SK-N-SH treated with all-trans-retinoic acid at 6 μM for 48 hours (cell line): ENCODE results near the gene SERTAD1.

Experiments
- ATAC-seq: fragments of 200-7000 bp; cut with Tn5 transposase; 3 replicates; pipeline ENCODE4 v1.9.1; 2020; ENCODE audit warnings: mild to moderate bottlenecking, moderate library complexity
- CSDC2 ChIP-seq: fragments of 250-450 bp; sonication (Bioruptor Pico); IDR thresholded peaks from 2 replicates; pipeline ENCODE4 v1.5.0; 2020; ENCODE audit warnings: mild to moderate bottlenecking, moderate library complexity
- ESRRG ChIP-seq: fragments of 250-450 bp; sonication (Bioruptor Pico); IDR thresholded peaks from 2 replicates; pipeline ENCODE4 v1.6.1; 2021; ENCODE audit warnings: mild to moderate bottlenecking
- GLIS3 ChIP-seq: fragments of 250-450 bp; sonication (Bioruptor Pico); IDR thresholded peaks from 2 replicates; pipeline ENCODE4 v1.5.0; 2020; ENCODE audit warnings: mild to moderate bottlenecking, moderate library complexity
- ISL1 ChIP-seq: fragments of 250-450 bp; sonication (Bioruptor Pico); IDR thresholded peaks from 2 replicates; pipeline ENCODE4 v2.1.2; 2022; ENCODE audit warnings: mild to moderate bottlenecking, moderate library complexity
- OSR1 ChIP-seq: fragments of 250-450 bp; sonication (Bioruptor Pico); IDR thresholded peaks from 2 replicates; pipeline ENCODE4 v1.8.0; 2022; ENCODE audit warnings: moderate library complexity, mild to moderate bottlenecking, inconsistent platforms
- RARB ChIP-seq: fragments of 250-450 bp; sonication (Bioruptor Pico); IDR thresholded peaks from 2 replicates; pipeline ENCODE4 v1.8.0; 2021; ENCODE audit warnings: mild to moderate bottlenecking, moderate library complexity
- SNAI2 ChIP-seq: fragments of 250-450 bp; sonication (Bioruptor Pico); IDR thresholded peaks from 2 replicates; pipeline ENCODE4 v1.5.0; 2020; ENCODE audit warnings: mild to moderate bottlenecking, moderate library complexity
- TCF4 ChIP-seq: fragments of 250-450 bp; sonication (Bioruptor Pico); IDR thresholded peaks from 2 replicates; pipeline ENCODE4 v1.8.0; 2021; ENCODE audit warnings: mild to moderate bottlenecking, moderate library complexity, borderline replicate concordance
- TOX ChIP-seq: fragments of 250-450 bp; sonication (Bioruptor Pico); IDR thresholded peaks from 2 replicates; pipeline ENCODE4 v1.8.0; 2021; ENCODE audit warnings: mild to moderate bottlenecking, moderate library complexity, borderline replicate concordance
- ZC3H10 ChIP-seq: fragments of 250-450 bp; sonication (Bioruptor Pico); IDR thresholded peaks from 2 replicates; pipeline ENCODE4 v1.5.1; 2021; ENCODE audit warnings: mild to moderate bottlenecking, moderate library complexity
- ZFP3 ChIP-seq: fragments of 250-450 bp; sonication (Bioruptor Pico); IDR thresholded peaks from 2 replicates; pipeline ENCODE4 v1.5.0; 2020; ENCODE audit warnings: mild to moderate bottlenecking, moderate library complexity
- ZFP30 ChIP-seq: fragments of 450-650 bp; formaldehyde crosslinking; IDR thresholded peaks from 2 replicates; pipeline ENCODE4 v1.5.0; 2022; ENCODE audit warnings: mild to moderate bottlenecking, moderate library complexity
- ZNF565 ChIP-seq: fragments of 450-650 bp; formaldehyde crosslinking; conservative IDR thresholded peaks from 2 replicates; pipeline ENCODE4 v1.5.0; 2020; ENCODE audit warnings: low read depth, mild to moderate bottlenecking, moderate library complexity
- ZNF8 ChIP-seq: fragments of 450-650 bp; formaldehyde crosslinking; IDR thresholded peaks from 2 replicates; pipeline ENCODE4 v1.5.0; 2020; ENCODE audit warnings: mild to moderate bottlenecking, moderate library complexity
- TF ChIP-seq, protein P1 (sequence below): fragments of 250-450 bp; sonication (Bioruptor Pico); IDR thresholded peaks from 2 replicates; pipeline ENCODE4 v1.5.1; 2021; ENCODE audit warnings: mild to moderate bottlenecking, moderate library complexity
- TF ChIP-seq, protein P2 (sequence below): fragments of 250-450 bp; sonication (Bioruptor Pico); IDR thresholded peaks from 2 replicates; pipeline ENCODE4 v1.5.1; 2020; ENCODE audit warnings: low read depth, mild to moderate bottlenecking, moderate library complexity
- TF ChIP-seq, protein P3 (sequence below): fragments of 250-450 bp; sonication (Bioruptor Pico); IDR thresholded peaks from 2 replicates; pipeline ENCODE4 v1.5.0; 2020; ENCODE audit warnings: mild to moderate bottlenecking, moderate library complexity
- TF ChIP-seq, protein P4 (sequence below): fragments of 250-450 bp; sonication (Bioruptor Pico); IDR thresholded peaks from 2 replicates; pipeline ENCODE4 v1.8.0; 2020; ENCODE audit warnings: mild to moderate bottlenecking, moderate library complexity, borderline replicate concordance
- TF ChIP-seq, protein P5 (sequence below): fragments of 250-450 bp; sonication (Bioruptor Pico); IDR thresholded peaks from 2 replicates; pipeline ENCODE4 v1.8.0; 2021; ENCODE audit warnings: low read depth, mild to moderate bottlenecking, moderate library complexity, borderline replicate concordance

SERTAD1 gene

DNA sequence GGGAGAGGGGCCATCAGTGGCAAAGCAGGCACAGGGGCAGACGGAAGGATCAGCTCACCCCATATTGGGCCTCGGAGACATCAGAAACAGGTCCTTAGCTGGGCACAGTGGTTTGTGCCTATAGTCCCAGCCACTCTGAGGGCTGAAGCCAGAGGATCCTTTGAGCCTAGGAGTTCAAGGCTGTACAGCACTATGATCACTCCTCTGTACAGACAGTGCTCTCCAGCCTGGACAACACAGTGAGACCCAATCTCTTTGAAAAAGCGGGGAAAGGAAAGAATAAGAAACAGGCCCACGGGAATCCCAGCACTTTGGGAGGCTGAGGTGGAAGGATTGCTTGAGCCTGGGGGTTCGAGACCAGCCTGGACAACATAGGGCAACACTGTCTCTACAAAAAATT lies 6.0 kb downstream of the SERTAD1 start:
- TF ChIP-seq ZFP3 (no peak), ZFP30 (CRISPR knock-in tag) (no peak), TOX (CRISPR knock-in tag) (no peak)
- no peak for ATAC-seq

DNA sequence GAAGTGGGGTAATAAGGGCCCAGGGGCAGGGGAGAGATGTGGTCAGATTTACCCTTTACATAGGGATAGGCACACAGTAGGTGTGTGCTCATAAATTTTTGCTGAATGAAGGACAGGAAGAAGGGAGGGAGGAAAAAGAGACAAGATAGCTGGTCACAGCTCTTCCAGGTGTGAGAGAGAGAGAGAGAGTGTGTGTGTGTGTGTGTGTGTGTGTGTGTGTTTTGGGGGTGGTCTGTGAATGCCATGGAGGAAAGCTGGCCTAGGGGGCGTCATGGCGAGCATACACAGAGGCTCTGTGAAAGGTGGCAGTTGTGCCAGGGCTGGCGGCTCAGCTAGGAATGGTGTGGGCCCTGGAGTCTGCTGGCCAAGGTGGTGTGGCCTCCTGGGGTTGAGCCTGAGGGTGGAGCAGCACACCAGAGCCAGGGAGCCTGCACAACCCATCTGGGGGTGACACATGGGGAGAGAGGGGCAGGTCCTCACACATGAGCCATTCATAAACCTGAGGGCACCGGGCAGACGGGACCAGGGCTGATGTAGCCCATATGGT lies 6.7 kb downstream of the SERTAD1 start:
- TF ChIP-seq CSDC2 (CRISPR knock-in tag) = no peak
- TF ChIP-seq, protein P1, sequence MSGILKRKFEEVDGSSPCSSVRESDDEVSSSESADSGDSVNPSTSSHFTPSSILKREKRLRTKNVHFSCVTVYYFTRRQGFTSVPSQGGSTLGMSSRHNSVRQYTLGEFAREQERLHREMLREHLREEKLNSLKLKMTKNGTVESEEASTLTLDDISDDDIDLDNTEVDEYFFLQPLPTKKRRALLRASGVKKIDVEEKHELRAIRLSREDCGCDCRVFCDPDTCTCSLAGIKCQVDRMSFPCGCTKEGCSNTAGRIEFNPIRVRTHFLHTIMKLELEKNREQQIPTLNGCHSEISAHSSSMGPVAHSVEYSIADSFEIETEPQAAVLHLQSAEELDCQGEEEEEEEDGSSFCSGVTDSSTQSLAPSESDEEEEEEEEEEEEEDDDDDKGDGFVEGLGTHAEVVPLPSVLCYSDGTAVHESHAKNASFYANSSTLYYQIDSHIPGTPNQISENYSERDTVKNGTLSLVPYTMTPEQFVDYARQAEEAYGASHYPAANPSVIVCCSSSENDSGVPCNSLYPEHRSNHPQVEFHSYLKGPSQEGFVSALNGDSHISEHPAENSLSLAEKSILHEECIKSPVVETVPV (CRISPR knock-in tag) = no peak
- no peak for TF ChIP-seq TCF4 (CRISPR knock-in tag)
- TF ChIP-seq ZNF565 (CRISPR knock-in tag) = no peak
- no peak for TF ChIP-seq ZNF8
- no peak for TF ChIP-seq ZC3H10 (CRISPR knock-in tag)
- TF ChIP-seq, protein P2, sequence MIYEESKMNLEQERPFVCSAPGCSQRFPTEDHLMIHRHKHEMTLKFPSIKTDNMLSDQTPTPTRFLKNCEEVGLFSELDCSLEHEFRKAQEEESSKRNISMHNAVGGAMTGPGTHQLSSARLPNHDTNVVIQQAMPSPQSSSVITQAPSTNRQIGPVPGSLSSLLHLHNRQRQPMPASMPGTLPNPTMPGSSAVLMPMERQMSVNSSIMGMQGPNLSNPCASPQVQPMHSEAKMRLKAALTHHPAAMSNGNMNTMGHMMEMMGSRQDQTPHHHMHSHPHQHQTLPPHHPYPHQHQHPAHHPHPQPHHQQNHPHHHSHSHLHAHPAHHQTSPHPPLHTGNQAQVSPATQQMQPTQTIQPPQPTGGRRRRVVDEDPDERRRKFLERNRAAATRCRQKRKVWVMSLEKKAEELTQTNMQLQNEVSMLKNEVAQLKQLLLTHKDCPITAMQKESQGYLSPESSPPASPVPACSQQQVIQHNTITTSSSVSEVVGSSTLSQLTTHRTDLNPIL = no peak
- TF ChIP-seq RARB (CRISPR knock-in tag) = no peak
- TF ChIP-seq ISL1 = no peak
- TF ChIP-seq ZFP3 = no peak
- TF ChIP-seq, protein P3, sequence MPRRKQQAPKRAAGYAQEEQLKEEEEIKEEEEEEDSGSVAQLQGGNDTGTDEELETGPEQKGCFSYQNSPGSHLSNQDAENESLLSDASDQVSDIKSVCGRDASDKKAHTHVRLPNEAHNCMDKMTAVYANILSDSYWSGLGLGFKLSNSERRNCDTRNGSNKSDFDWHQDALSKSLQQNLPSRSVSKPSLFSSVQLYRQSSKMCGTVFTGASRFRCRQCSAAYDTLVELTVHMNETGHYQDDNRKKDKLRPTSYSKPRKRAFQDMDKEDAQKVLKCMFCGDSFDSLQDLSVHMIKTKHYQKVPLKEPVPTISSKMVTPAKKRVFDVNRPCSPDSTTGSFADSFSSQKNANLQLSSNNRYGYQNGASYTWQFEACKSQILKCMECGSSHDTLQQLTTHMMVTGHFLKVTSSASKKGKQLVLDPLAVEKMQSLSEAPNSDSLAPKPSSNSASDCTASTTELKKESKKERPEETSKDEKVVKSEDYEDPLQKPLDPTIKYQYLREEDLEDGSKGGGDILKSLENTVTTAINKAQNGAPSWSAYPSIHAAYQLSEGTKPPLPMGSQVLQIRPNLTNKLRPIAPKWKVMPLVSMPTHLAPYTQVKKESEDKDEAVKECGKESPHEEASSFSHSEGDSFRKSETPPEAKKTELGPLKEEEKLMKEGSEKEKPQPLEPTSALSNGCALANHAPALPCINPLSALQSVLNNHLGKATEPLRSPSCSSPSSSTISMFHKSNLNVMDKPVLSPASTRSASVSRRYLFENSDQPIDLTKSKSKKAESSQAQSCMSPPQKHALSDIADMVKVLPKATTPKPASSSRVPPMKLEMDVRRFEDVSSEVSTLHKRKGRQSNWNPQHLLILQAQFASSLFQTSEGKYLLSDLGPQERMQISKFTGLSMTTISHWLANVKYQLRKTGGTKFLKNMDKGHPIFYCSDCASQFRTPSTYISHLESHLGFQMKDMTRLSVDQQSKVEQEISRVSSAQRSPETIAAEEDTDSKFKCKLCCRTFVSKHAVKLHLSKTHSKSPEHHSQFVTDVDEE (CRISPR knock-in tag) = no peak
- no peak for TF ChIP-seq OSR1
- no peak for TF ChIP-seq TOX (CRISPR knock-in tag)
- TF ChIP-seq, protein P4, sequence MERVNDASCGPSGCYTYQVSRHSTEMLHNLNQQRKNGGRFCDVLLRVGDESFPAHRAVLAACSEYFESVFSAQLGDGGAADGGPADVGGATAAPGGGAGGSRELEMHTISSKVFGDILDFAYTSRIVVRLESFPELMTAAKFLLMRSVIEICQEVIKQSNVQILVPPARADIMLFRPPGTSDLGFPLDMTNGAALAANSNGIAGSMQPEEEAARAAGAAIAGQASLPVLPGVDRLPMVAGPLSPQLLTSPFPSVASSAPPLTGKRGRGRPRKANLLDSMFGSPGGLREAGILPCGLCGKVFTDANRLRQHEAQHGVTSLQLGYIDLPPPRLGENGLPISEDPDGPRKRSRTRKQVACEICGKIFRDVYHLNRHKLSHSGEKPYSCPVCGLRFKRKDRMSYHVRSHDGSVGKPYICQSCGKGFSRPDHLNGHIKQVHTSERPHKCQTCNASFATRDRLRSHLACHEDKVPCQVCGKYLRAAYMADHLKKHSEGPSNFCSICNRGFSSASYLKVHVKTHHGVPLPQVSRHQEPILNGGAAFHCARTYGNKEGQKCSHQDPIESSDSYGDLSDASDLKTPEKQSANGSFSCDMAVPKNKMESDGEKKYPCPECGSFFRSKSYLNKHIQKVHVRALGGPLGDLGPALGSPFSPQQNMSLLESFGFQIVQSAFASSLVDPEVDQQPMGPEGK (CRISPR knock-in tag) = no peak
- no peak for TF ChIP-seq SNAI2 (CRISPR knock-in tag)
- no peak for TF ChIP-seq ZFP30 (CRISPR knock-in tag)
- TF ChIP-seq, protein P5, sequence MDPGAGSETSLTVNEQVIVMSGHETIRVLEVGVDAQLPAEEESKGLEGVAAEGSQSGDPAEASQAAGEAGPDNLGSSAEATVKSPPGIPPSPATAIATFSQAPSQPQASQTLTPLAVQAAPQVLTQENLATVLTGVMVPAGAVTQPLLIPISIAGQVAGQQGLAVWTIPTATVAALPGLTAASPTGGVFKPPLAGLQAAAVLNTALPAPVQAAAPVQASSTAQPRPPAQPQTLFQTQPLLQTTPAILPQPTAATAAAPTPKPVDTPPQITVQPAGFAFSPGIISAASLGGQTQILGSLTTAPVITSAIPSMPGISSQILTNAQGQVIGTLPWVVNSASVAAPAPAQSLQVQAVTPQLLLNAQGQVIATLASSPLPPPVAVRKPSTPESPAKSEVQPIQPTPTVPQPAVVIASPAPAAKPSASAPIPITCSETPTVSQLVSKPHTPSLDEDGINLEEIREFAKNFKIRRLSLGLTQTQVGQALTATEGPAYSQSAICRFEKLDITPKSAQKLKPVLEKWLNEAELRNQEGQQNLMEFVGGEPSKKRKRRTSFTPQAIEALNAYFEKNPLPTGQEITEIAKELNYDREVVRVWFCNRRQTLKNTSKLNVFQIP = no peak
- no peak for TF ChIP-seq GLIS3
- TF ChIP-seq ESRRG (CRISPR knock-in tag) = no peak
- ATAC-seq = no peak

DNA sequence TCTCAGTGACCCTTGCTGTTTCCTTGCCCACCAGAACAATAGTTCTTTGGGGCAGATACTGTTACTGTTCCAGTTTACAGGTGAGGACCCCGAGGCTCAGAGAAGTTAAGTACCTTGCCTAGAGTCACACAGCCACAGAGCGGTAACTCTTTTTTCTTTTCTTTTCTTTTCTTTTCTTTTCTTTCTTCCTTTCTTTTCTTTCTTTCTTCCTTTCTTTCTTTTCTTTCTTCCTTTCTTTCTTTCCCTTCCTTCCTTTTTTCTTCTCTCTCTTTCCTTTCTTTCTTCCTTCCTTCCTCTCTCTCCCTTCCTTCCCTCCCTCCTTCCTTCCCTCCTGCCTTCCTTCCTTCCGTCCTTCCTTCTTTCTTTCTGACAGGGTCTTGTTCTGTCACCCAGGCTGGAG lies 7.8 kb downstream of the SERTAD1 start:
- TF ChIP-seq CSDC2 (CRISPR knock-in tag) = no peak
- TF ChIP-seq, protein P5 = no peak
- no peak for ATAC-seq

DNA sequence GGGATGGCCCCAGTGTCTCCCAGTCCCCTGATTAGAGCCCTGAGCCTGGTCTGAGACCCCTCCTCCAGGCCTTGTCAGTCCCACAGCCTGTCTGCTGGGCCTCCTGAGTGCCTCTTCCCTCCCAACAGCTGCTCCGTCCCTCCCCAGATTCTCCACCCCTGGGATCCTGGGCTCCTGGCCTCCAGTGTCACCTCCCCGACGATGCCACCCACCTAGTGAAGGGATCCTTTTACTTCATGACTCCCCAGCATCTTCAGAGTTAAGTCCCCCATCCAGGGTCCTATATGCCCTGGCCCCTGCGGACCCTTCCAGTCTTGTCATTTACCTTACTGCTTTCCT lies 8.2 kb downstream of the SERTAD1 start:
- TF ChIP-seq, protein P4 (CRISPR knock-in tag) = no peak
- no peak for TF ChIP-seq ESRRG (CRISPR knock-in tag)
- no peak for TF ChIP-seq ISL1
- TF ChIP-seq ZNF565 (CRISPR knock-in tag) = no peak

More for the DNA sequence above, 8.2 kb downstream of the SERTAD1 start:
- no peak for ATAC-seq
